ENCODE results near the gene BTBD16. TPM values are rescaled to one million over a fixed set of nuclear protein-coding genes. Genes with fewer than 3 reads are reported as not detected.

BTBD16 gene
- total RNA-seq, 2 experiments from 2014 or later: 0.06 TPM; not detected in 1

GRCh38 chr10:122257041-122257440, 14.1 kb upstream of the BTBD16 start:
- intact Hi-C loops (cut with micrococcal nuclease; ENCODE audit: unreplicated experiment): no loop called here
- no TSS peak for BruUV-seq (replicated peaks)
- ChIA-PET POLR2A (no interaction called here), CTCF (ENCODE audit: unreplicated experiment) (interaction anchor here (0.5 kb wide), 1 partner anchor 254 kb away, joined by 3 read pairs; no protein-coding TSS in a partner anchor)
- no peak overlapping the region for H2AFZ ChIP-seq (ENCODE audit: low read length)
- H3K4me1 ChIP-seq (ENCODE audit: insufficient read depth, low read length, poor library complexity, severe bottlenecking): no peaks in the 10 kb centered on the region
- H3K79me2 ChIP-seq (ENCODE audit: insufficient read depth, low read depth, low read length): no peaks in the 10 kb centered on the region
- no peaks in the 10 kb centered on the region; the same call in 1 of the 2 replicates for H3K9me3 ChIP-seq (ENCODE audit: low read length)
- no peak for TF ChIP-seq EZH2phosphoT487 (IDR thresholded peaks at IDR 0.05; ENCODE audit: borderline replicate concordance, low read depth, low read length)
- H3K27ac ChIP-seq (ENCODE audit: low read depth, low read length, poor library complexity, severe bottlenecking): no peak overlapping the region
- H3K4me2 ChIP-seq (ENCODE audit: low read length): no peak overlapping the region
- DNase-seq (ENCODE audit: low spot score): no peak
- no peak overlapping the region for H3K4me3 ChIP-seq (ENCODE audit: low read depth, low read length, poor library complexity, severe bottlenecking)
- H3K9me2 ChIP-seq (ENCODE audit: insufficient read depth, low read length): no peaks in the 10 kb centered on the region
- no peaks in the 10 kb centered on the region for H3K36me3 ChIP-seq (ENCODE audit: insufficient read depth, low read length)
- H4K20me1 ChIP-seq (ENCODE audit: insufficient read depth, low read length): no peaks in the 10 kb centered on the region

- no peaks in the 10 kb centered on the region for H3K4me1 ChIP-seq (ENCODE audit: insufficient read depth, low read length, poor library complexity, severe bottlenecking)
- TF ChIP-seq CTCF (conservative IDR thresholded peaks at IDR 0.05; ENCODE audit: low read length) (no peak), EZH2phosphoT487 (IDR thresholded peaks at IDR 0.05; ENCODE audit: borderline replicate concordance, low read depth, low read length) (no peak)
- BruUV-seq (replicated peaks): no TSS peak
- H3K9me3 ChIP-seq (ENCODE audit: low read length): no peaks in the 10 kb centered on the region; the same call in 1 of the 2 replicates
- H3K4me3 ChIP-seq (ENCODE audit: low read depth, low read length, poor library complexity, severe bottlenecking): no peak overlapping the region
- no peak overlapping the region for H3K27ac ChIP-seq (ENCODE audit: low read depth, low read length, poor library complexity, severe bottlenecking)
- DNase-seq (ENCODE audit: low spot score): no peak
- H4K20me1 ChIP-seq (ENCODE audit: insufficient read depth, low read length): no peaks in the 10 kb centered on the region
- no peaks in the 10 kb centered on the region for H3K79me2 ChIP-seq (ENCODE audit: insufficient read depth, low read depth, low read length)
- ChIA-PET CTCF (ENCODE audit: unreplicated experiment) (no interaction called here), POLR2A (interaction anchor here (1.0 to 1.1 kb wide), 2 partner anchors 9 to 43 kb away, joined by 4 to 6 read pairs; no protein-coding TSS in a partner anchor)
- H2AFZ ChIP-seq (ENCODE audit: low read length): no peak overlapping the region
- H3K4me2 ChIP-seq (ENCODE audit: low read length): no peak overlapping the region
- H3K9me2 ChIP-seq (ENCODE audit: insufficient read depth, low read length): no peaks in the 10 kb centered on the region
- H3K36me3 ChIP-seq (ENCODE audit: insufficient read depth, low read length): no peaks in the 10 kb centered on the region
- intact Hi-C loops (cut with micrococcal nuclease; ENCODE audit: unreplicated experiment): no loop called here
Observed at GRCh38 chr10:122258136-122259074, 12.7 kb upstream of the BTBD16 start.

GRCh38 chr10:122259075-122259466, 12.0 kb upstream of the BTBD16 start:
- Histone ChIP-seq H2AFZ (ENCODE audit: low read length) (no peak overlapping the region), H3K9me2 (ENCODE audit: insufficient read depth, low read length) (no peaks in the 10 kb centered on the region), H3K79me2 (ENCODE audit: insufficient read depth, low read depth, low read length) (no peaks in the 10 kb centered on the region), H3K4me2 (ENCODE audit: low read length) (no peak overlapping the region), H3K4me1 (ENCODE audit: insufficient read depth, low read length, poor library complexity, severe bottlenecking) (no peaks in the 10 kb centered on the region), H4K20me1 (ENCODE audit: insufficient read depth, low read length) (no peaks in the 10 kb centered on the region), H3K9me3 (ENCODE audit: low read length) (no peaks in the 10 kb centered on the region; the same call in 1 of the 2 replicates), H3K4me3 (ENCODE audit: low read depth, low read length, poor library complexity, severe bottlenecking) (no peak overlapping the region), H3K36me3 (ENCODE audit: insufficient read depth, low read length) (no peaks in the 10 kb centered on the region), H3K27ac (ENCODE audit: low read depth, low read length, poor library complexity, severe bottlenecking) (no peak overlapping the region)
- ChIA-PET CTCF (ENCODE audit: unreplicated experiment) (no interaction called here), POLR2A (interaction anchor here (1.0 to 1.1 kb wide), 2 partner anchors 9 to 44 kb away, joined by 4 to 6 read pairs; no protein-coding TSS in a partner anchor)
- TF ChIP-seq CTCF (conservative IDR thresholded peaks at IDR 0.05; ENCODE audit: low read length): no peak
- no peak for TF ChIP-seq EZH2phosphoT487 (IDR thresholded peaks at IDR 0.05; ENCODE audit: borderline replicate concordance, low read depth, low read length)
- no TSS peak for BruUV-seq (replicated peaks)
- intact Hi-C loops (cut with micrococcal nuclease; ENCODE audit: unreplicated experiment): no loop called here
- DNase-seq (ENCODE audit: low spot score): no peak
